AG04450 (cell line): ENCODE data around the gene RGS9. TPM values are rescaled to one million over a fixed set of nuclear protein-coding genes. Genes with fewer than 3 reads are reported as not detected.
A peak's percentile ranks its signal among the peaks of the same experiment; 100 is the strongest.

Source experiments
- CTCF ChIA-PET: fragments of 300-600, 350-600 bp; formaldehyde crosslinking; extraction: SDS; loops from one replicate; lab custom pipeline; 2022; ENCODE audit warnings: antibody characterized with exemption, inconsistent platforms; lab: Charles Lee
- POLR2A ChIA-PET: fragments of 350-600 bp; formaldehyde crosslinking; extraction: SDS; loops from one replicate; lab custom pipeline; 2021; ENCODE audit warnings: antibody characterized with exemption, inconsistent platforms; lab: Yijun Ruan, JAX
- DNase-seq: peaks from one replicate; pipeline ENCODE4 v3.0.0-alpha.2; 2011; ENCODE audit warnings: low read depth, low spot score
- H3K27ac ChIP-seq: one replicate; pipeline ENCODE4 v1.5.1; 2012; ENCODE audit warnings: low read depth, low read length, control low read depth
- H3K27me3 ChIP-seq: one replicate; pipeline ENCODE4 v1.6.0; 2012; ENCODE audit warnings: low read length; ENCODE audit not compliant: control insufficient read depth, insufficient read depth
- H3K4me3 ChIP-seq: 2 replicates; pipeline ENCODE4 v1.5.1; 2011; ENCODE audit warnings: mild to moderate bottlenecking, low read depth, low read length, control low read depth
- H3K9me3 ChIP-seq: 2 replicates; pipeline ENCODE4 v1.5.1; 2012; ENCODE audit warnings: low read length; ENCODE audit not compliant: control insufficient read depth, insufficient read depth
- CTCF ChIP-seq: IDR thresholded peaks from 2 replicates; pipeline ENCODE4 v1.5.1; 2011; ENCODE audit warnings: low read depth, low read length, control low read depth, inconsistent platforms
- polyA plus RNA-seq: library from polyadenylated mRNA; depleted of rRNA; stranded (reverse); fragments of >200 nt; gene quantifications from 2 replicates; pipeline ENCODE4 v1.2.3, GENCODE V29; 2011

RGS9 gene
- polyA plus RNA-seq, 1 experiment = 2.1 TPM

- Histone ChIP-seq H3K27me3 (peaks cover 3% of the 10 kb centered on the region), H3K4me3 (no peak overlapping the region), H3K9me3 (no peaks in the 10 kb centered on the region), H3K27ac (no peak overlapping the region)
- ChIA-PET POLR2A (interaction anchor here (0.6 to 1.1 kb wide), 4 partner anchors 10 to 193 kb away, joined by 3 to 5 read pairs (median 3); no protein-coding TSS in a partner anchor), CTCF (interaction anchor here (2.8 kb wide), 1 partner anchor 18 kb away, joined by 13 read pairs; the partner anchor contains the start of gene RGS9)
- peak; percentile 29 for DNase-seq
- TF ChIP-seq CTCF = no peak
Measured at GRCh38 chr17:65154770-65155589, 17.8 kb downstream of the RGS9 start.

GRCh38 chr17:65155622-65156021 lies 18.5 kb downstream of the RGS9 start:
- no peak overlapping the region for H3K27ac ChIP-seq
- H3K27me3 ChIP-seq = no peaks in the 10 kb centered on the region
- ChIA-PET CTCF (interaction anchor here (1.3 to 2.8 kb wide), 2 partner anchors 19 to 56 kb away, joined by 3 to 13 read pairs; partner anchors contain the start of gene RGS9), POLR2A (interaction anchor here (0.6 to 1.1 kb wide), 4 partner anchors 10 to 193 kb away, joined by 3 to 5 read pairs (median 3); no protein-coding TSS in a partner anchor)
- no peak overlapping the region for H3K4me3 ChIP-seq
- no peak for TF ChIP-seq CTCF
- no peak for DNase-seq
- H3K9me3 ChIP-seq = no peaks in the 10 kb centered on the region

- no peak for TF ChIP-seq CTCF
- no peak for DNase-seq
- H3K9me3 ChIP-seq = no peaks in the 10 kb centered on the region
- no peaks in the 10 kb centered on the region for H3K27me3 ChIP-seq
- ChIA-PET POLR2A (no interaction called here), CTCF (interaction anchor here (1.3 to 2.8 kb wide), 2 partner anchors 20 to 56 kb away, joined by 3 to 13 read pairs; partner anchors contain the start of gene RGS9)
- H3K27ac ChIP-seq = no peak overlapping the region
- no peak overlapping the region for H3K4me3 ChIP-seq
Measured at GRCh38 chr17:65156185-65156834, 19.1 kb downstream of the RGS9 start.

- H3K27ac ChIP-seq = no peak overlapping the region
- ChIA-PET CTCF (interaction anchor here (0.9 to 1.3 kb wide), 2 partner anchors 20 to 57 kb away, joined by 3 read pairs; partner anchors contain the start of gene RGS9), POLR2A (no interaction called here)
- no peak for DNase-seq
- H3K4me3 ChIP-seq = no peak overlapping the region
- H3K27me3 ChIP-seq = no peaks in the 10 kb centered on the region
- TF ChIP-seq CTCF = no peak
- H3K9me3 ChIP-seq = no peaks in the 10 kb centered on the region
Measured at GRCh38 chr17:65156835-65157565, 19.8 kb downstream of the RGS9 start.
